Activated T-cell treated with anti-CD3 and anti-CD28 coated beads for 4 hours (primary cell): ENCODE results near the gene SMARCA5.
"Not testable (repeated sequence)": the region's sequence is repeated elsewhere in the genome, so short reads cannot be mapped to it uniquely, and the experiment has no call there.

Source experiments
- DNase-seq: peaks from one replicate; pipeline ENCODE4 v3.0.0-alpha.2; 2020

SMARCA5 gene, protein sequence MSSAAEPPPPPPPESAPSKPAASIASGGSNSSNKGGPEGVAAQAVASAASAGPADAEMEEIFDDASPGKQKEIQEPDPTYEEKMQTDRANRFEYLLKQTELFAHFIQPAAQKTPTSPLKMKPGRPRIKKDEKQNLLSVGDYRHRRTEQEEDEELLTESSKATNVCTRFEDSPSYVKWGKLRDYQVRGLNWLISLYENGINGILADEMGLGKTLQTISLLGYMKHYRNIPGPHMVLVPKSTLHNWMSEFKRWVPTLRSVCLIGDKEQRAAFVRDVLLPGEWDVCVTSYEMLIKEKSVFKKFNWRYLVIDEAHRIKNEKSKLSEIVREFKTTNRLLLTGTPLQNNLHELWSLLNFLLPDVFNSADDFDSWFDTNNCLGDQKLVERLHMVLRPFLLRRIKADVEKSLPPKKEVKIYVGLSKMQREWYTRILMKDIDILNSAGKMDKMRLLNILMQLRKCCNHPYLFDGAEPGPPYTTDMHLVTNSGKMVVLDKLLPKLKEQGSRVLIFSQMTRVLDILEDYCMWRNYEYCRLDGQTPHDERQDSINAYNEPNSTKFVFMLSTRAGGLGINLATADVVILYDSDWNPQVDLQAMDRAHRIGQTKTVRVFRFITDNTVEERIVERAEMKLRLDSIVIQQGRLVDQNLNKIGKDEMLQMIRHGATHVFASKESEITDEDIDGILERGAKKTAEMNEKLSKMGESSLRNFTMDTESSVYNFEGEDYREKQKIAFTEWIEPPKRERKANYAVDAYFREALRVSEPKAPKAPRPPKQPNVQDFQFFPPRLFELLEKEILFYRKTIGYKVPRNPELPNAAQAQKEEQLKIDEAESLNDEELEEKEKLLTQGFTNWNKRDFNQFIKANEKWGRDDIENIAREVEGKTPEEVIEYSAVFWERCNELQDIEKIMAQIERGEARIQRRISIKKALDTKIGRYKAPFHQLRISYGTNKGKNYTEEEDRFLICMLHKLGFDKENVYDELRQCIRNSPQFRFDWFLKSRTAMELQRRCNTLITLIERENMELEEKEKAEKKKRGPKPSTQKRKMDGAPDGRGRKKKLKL

DNA sequence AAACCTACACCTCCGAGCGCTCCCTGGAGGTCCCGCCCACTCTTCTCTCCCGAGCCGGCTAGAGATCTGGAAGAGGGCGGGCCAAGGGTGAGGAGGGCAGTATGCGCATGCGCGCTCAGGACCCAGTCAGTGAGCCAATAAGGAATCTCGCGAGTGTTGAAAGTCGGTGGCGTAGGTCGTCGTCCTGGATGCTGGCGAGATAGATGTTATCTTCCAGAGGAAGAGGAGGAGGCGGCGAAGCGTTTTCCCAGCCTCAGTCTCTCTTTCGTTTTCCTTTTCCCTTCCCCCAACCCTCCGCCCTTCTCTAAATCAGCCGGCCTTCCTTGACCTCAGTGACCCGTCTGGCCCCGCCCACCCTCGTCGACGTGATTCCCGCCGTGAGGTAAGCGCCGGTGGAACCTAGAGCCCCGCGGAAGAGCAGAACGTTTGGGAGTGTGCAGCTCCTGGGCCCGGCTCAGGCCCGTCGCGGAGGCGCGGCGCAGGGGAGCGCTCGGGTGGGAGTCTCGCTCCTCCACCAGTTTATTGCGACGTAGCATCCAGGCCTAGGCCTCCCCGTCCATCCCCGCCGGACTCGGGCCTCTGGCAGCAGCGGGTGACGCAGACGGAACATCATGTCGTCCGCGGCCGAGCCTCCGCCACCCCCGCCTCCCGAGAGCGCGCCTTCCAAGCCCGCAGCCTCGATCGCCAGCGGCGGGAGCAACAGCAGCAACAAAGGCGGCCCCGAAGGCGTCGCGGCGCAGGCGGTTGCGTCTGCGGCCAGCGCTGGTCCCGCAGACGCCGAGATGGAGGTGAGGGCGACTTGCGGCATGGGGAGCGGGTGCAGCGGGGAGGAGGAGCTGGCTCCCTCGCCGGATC lies at the start of gene SMARCA5:
Gene SMARCA5 (plus strand): TSS at position 389 of the 855 bp plus-strand sequence. CDS start 223 bp downstream, at position 612.
- peak; percentile 88 for DNase-seq

- no peak for DNase-seq
These were observed 40.0 kb upstream of the SMARCA5 start for GRCh38 chr4:143473334-143474126.

DNA sequence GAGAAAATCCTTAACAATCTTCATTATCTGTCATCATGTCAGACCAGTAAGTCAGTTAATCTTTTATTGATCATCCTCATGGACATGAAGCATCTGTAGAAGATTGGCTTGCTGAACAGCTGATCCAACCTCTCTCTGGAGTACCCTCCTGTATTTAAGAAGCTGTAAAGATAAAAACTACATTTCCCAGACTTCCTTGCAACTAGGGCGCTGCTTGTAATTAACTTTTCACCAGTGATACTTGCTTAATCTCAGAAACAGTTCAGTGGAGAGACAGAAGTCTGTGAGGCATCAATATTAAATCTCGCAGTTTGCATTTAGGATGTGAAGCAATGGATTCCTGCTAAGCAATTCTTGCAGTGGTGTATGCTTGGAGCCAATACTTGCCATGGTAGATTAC lies 36.0 kb upstream of the SMARCA5 start:
- DNase-seq: no peak

DNA sequence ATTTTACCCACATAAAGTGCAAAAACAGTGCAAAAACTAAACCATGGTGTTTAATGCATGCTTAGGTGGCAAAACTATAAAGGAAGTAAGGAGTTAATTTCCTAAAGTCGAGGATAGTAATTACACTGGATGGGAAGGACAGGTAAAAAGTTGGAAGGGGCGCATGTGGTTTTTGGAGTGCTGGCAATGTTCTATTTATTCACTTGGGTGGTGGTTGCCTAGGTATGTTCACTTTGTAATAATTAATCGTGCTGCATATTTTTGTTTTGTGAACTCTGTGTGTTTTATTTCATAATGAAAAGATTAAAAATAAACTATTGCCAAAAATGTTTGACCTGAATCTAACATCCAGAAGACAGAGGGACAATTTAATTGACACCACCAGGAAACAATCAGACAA lies 32.1 kb upstream of the SMARCA5 start:
- DNase-seq: no peak

- DNase-seq: no peak
These were observed 30.7 kb upstream of the SMARCA5 start for GRCh38 chr4:143482840-143483239.

DNA sequence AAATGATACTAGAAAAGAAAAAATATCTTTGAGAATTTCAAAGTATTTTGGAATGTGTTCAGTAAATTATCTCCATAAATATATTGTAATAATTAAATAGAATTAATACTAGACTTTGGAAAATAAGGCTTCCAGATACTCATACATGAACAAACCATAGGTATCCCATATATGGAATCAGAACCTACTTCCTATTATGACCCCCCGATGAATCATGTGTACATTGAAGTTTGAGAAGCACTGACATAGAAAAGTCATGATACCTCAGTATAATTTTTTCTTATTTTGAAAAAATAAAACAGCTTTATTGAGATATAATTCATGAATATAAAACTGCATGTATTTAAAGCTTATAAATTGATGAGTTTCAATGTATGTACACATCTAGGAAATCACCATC lies 27.2 kb upstream of the SMARCA5 start:
- no peak for DNase-seq

DNA sequence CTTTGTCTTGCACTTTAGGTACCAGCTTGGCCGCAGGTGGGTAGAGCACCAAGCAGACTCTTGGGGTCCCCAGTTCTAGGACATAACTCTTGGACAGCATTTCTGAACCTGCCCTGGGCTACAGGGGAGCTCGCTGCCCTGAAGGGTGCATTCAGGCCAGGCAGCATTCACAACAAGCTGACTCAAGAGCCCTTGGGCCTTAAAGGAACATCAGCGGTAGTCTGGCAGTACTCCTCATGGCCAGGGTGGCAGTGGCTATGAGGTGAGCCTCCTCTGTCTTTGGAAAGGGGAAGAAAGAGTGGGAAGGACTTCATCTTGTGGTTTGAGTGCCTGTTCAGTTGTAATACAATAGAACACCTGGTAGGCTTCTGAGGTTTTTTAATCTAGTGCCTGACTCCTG lies 24.8 kb upstream of the SMARCA5 start:
- no peak for DNase-seq

- no peak for DNase-seq
These were observed 24.4 kb upstream of the SMARCA5 start for GRCh38 chr4:143489106-143489505.

GRCh38 chr4:143498021-143498420 lies 15.5 kb upstream of the SMARCA5 start:
- no peak for DNase-seq

- no peak for DNase-seq
These were observed 11.3 kb upstream of the SMARCA5 start for GRCh38 chr4:143502231-143502630.

GRCh38 chr4:143506031-143506430 lies 7.5 kb upstream of the SMARCA5 start:
- no peak for DNase-seq

GRCh38 chr4:143511906-143512305 lies 1.6 kb upstream of the SMARCA5 start:
- DNase-seq: no peak

- DNase-seq: no peak
These were observed 556 bp upstream of the SMARCA5 start for GRCh38 chr4:143512978-143513313.

DNA sequence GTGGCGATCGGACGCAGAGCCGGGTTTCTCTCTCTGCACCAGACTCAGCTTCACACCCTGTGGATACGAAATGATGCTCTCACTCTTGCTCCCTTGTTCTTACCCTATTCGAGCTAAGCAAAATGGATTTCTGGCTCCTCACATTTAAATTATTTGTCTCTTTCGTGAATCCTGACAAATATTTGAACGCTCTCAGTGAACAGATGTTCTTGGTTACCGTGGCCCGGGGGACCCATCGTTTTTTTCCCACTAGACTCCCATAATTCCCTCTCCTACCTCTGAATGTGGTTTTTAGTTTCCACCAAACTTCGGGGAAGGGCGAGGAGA lies 630 bp downstream of the SMARCA5 start:
- DNase-seq: no peak

DNA sequence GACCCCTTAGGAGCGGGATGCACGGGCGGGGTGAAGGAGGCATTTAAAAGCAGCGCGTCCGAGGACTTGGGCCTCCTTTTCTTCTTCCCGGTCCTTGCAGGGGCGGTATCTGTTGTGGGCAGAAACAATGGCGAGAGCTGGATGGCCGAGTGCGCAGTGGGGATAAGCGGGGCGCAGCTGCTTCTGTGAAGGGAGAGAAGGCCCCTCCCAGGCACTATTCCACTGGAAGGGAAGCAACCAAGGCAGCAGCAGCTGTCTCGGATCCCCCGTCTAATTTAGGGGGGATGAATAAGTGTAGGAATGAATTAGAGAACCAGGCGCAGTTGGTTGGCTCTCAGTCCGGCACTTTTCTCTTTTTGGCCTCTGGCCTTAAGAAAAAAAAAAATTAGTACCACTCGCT lies 995 bp downstream of the SMARCA5 start:
- DNase-seq: no peak

- no peak for DNase-seq
These were observed 1.4 kb downstream of the SMARCA5 start for GRCh38 chr4:143514901-143515300.

DNA sequence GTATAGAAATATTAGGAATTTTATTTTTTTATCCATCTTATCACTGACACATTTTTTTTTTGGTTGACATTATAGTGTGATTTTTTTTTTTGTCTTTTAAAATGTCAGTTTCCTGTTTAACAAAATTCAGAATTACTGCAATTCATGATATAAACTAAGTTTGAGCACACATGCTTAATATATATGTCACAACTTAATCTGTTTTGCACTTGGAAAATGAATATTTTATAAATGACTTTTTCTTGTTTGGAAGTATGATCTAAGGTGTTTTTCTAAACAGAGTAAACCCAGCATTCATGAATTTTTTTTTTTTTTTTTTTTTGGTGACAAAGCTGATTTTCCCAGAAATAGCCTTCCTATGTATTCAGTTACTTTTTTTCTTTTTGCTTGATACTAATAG lies 2.4 kb downstream of the SMARCA5 start:
- no peak for DNase-seq

GRCh38 chr4:143517764-143518163 lies 4.3 kb downstream of the SMARCA5 start:
- DNase-seq: no peak

DNA sequence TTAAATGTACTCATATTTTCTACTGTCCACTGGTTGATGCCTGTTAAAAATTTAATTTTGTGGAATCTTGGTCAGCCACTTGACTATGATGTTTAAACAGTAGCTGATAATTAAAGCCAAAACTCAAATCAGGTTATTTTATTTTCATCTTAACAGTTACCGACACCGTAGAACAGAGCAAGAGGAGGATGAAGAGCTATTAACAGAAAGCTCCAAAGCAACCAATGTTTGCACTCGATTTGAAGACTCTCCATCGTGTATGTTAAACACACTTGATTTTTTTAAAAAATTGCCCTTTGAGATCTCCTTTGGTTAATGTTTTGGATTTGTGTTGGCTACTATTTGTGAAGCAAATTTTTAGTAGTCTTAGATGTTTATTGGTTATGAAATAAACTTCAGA lies 10.7 kb downstream of the SMARCA5 start:
- no peak for DNase-seq

- not testable (repeated sequence) for DNase-seq
These were observed 14.5 kb downstream of the SMARCA5 start for GRCh38 chr4:143528046-143528445.

- no peak for DNase-seq
These were observed 17.9 kb downstream of the SMARCA5 start for GRCh38 chr4:143531380-143531779.
